Measurements from ENCODE around the gene CTNNBL1. TPM values are rescaled to one million over a fixed set of nuclear protein-coding genes. Genes with fewer than 3 reads are reported as not detected.

CTNNBL1 gene
- total RNA-seq, 1 experiment from 2014 or later, result 64.4 TPM

DNA sequence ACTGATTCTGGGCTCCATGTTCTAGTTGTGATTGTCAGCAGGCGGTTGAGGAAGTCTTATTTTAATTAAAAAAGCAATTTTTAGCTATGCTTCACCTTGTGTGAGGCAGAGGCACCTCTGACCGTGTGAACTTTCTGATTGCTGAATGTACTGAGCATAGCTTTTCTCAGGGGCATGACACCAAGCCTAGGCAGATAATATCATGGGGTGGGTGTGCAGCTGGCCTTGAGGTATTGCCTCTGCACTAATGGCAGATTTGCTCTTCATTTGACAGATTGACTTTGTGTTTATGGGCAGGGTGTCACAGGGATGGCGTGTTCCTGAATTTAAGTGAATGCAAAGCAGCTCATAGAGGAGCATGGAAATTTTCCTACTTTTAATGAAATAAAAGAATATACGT, 19.6 kb downstream of the CTNNBL1 start (continued):
- TF ChIP-seq, protein P1, sequence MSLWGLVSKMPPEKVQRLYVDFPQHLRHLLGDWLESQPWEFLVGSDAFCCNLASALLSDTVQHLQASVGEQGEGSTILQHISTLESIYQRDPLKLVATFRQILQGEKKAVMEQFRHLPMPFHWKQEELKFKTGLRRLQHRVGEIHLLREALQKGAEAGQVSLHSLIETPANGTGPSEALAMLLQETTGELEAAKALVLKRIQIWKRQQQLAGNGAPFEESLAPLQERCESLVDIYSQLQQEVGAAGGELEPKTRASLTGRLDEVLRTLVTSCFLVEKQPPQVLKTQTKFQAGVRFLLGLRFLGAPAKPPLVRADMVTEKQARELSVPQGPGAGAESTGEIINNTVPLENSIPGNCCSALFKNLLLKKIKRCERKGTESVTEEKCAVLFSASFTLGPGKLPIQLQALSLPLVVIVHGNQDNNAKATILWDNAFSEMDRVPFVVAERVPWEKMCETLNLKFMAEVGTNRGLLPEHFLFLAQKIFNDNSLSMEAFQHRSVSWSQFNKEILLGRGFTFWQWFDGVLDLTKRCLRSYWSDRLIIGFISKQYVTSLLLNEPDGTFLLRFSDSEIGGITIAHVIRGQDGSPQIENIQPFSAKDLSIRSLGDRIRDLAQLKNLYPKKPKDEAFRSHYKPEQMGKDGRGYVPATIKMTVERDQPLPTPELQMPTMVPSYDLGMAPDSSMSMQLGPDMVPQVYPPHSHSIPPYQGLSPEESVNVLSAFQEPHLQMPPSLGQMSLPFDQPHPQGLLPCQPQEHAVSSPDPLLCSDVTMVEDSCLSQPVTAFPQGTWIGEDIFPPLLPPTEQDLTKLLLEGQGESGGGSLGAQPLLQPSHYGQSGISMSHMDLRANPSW (CRISPR knock-in tag; conservative IDR thresholded peaks at IDR 0.05; ENCODE audit: low read depth), result no peak
- TF ChIP-seq ZNF317 (CRISPR knock-in tag; IDR thresholded peaks at IDR 0.05; ENCODE audit: borderline replicate concordance, low read depth), result no peak
- no peak for TF ChIP-seq NFE2L1 (CRISPR knock-in tag; IDR thresholded peaks at IDR 0.05)

DNA sequence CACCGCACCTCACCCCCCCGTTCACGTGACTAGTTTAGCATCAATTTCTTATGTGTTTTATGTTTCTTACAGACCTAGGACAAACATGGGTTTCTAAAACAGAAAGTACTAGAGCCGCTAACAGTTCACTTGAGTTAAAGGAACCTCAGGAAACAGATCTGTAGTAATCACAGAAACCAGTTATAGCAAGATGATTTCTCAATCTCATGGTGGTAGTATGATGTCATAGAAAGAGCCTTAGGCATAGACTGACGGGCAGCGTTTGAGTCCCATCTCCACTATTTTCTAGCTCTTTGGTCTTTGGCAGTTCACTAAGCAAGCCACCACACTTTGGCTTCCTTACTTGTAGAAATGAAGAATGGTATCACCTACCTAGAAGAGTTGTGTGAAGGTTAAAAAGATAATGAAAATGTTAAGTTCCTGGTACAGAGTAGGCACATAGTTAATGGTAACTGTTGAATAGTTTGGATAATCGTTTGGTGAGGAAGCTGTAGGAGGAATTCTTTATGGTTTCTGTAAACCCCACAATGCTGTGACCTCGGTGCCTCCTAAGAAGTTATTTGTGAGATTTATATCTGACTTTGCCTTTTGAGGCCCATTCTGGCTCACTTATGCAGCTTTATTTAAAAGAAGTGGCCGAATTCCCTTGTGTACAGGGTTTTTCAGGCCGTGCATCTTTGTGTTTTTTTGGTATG, 21.3 kb downstream of the CTNNBL1 start:
- no peaks in the 10 kb centered on the region for H3K27me3 Mint-ChIP-seq (ENCODE audit: low read depth)
- POLR2A ChIA-PET, result no interaction called here
- no peak overlapping the region for H3K4me3 Mint-ChIP-seq

More for the DNA sequence above, 21.3 kb downstream of the CTNNBL1 start:
- no peak for ATAC-seq
- peaks cover 17% of the 10 kb centered on the region for H3K9me3 Mint-ChIP-seq
- H3K27ac Mint-ChIP-seq, result no peak overlapping the region
- CTCF ChIA-PET, result interaction anchor here (0.8 to 1.2 kb wide), 2 partner anchors 43 to 151 kb away, joined by 3 to 5 read pairs; no protein-coding TSS in a partner anchor
- peaks cover 2% of the 10 kb centered on the region; the same call in 1 of the 2 replicates for H3K4me1 Mint-ChIP-seq
- no peak for TF ChIP-seq FOXJ3 (CRISPR knock-in tag; IDR thresholded peaks at IDR 0.05; ENCODE audit: borderline replicate concordance)
- TF ChIP-seq, protein P2, sequence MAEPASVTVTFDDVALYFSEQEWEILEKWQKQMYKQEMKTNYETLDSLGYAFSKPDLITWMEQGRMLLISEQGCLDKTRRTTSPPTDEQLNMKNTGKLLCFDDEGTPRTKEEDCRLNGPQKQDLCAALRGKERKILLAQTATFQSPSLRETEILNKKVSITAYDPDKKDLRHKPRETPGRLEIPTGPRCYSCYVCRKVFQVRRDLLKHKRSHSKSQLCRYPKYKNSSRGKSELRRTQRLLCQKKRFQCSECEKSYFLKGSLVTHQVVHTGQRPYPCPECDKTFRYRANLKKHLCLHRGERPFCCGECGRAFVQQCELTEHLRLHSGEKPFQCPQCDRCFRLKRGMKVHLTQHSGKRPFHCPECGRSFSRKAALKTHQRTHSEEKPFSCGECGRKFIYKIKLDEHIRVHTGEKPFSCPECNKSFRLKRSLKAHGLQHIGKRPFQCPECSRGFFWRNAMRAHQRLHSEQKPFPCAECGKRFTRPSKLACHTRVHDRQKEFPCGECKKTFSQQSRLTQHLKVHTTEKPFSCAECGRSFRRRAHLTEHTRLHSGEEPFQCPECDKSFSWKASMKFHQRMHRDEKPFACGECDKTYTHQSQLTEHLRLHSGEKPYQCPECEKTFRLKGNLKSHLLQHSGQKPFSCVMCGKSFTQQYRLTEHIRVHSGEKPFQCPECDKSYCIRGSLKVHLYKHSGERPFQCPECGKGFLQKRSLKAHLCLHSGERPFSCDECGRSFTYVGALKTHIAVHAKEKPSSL (CRISPR knock-in tag; conservative IDR thresholded peaks at IDR 0.05), result no peak
- no peak for TF ChIP-seq ZNF396 (CRISPR knock-in tag; IDR thresholded peaks at IDR 0.05; ENCODE audit: borderline replicate concordance)
- TF ChIP-seq, protein P3, sequence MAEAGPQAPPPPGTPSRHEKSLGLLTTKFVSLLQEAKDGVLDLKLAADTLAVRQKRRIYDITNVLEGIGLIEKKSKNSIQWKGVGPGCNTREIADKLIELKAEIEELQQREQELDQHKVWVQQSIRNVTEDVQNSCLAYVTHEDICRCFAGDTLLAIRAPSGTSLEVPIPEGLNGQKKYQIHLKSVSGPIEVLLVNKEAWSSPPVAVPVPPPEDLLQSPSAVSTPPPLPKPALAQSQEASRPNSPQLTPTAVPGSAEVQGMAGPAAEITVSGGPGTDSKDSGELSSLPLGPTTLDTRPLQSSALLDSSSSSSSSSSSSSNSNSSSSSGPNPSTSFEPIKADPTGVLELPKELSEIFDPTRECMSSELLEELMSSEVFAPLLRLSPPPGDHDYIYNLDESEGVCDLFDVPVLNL (CRISPR knock-in tag; IDR thresholded peaks at IDR 0.05; ENCODE audit: borderline replicate concordance, low read depth), result no peak
- no peak for TF ChIP-seq TEAD4 (CRISPR knock-in tag; IDR thresholded peaks at IDR 0.05)
- no peak for TF ChIP-seq ESRRA (CRISPR knock-in tag; IDR thresholded peaks at IDR 0.05; ENCODE audit: borderline replicate concordance)
- TF ChIP-seq ELF4 (CRISPR knock-in tag; IDR thresholded peaks at IDR 0.05; ENCODE audit: low read depth), result no peak
- TF ChIP-seq SMAD3 (CRISPR knock-in tag; IDR thresholded peaks at IDR 0.05; ENCODE audit: borderline replicate concordance), result no peak
- no peak for TF ChIP-seq RORB (CRISPR knock-in tag; IDR thresholded peaks at IDR 0.05)
- no peak for TF ChIP-seq TCF7 (CRISPR knock-in tag; IDR thresholded peaks at IDR 0.05; ENCODE audit: low read depth)
- no peak for TF ChIP-seq GRHL2 (CRISPR knock-in tag; IDR thresholded peaks at IDR 0.05; ENCODE audit: insufficient replicate concordance, severe bottlenecking)
- TF ChIP-seq, protein P4, sequence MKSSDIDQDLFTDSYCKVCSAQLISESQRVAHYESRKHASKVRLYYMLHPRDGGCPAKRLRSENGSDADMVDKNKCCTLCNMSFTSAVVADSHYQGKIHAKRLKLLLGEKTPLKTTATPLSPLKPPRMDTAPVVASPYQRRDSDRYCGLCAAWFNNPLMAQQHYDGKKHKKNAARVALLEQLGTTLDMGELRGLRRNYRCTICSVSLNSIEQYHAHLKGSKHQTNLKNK (CRISPR knock-in tag; IDR thresholded peaks at IDR 0.05), result no peak
- TF ChIP-seq, protein P5, sequence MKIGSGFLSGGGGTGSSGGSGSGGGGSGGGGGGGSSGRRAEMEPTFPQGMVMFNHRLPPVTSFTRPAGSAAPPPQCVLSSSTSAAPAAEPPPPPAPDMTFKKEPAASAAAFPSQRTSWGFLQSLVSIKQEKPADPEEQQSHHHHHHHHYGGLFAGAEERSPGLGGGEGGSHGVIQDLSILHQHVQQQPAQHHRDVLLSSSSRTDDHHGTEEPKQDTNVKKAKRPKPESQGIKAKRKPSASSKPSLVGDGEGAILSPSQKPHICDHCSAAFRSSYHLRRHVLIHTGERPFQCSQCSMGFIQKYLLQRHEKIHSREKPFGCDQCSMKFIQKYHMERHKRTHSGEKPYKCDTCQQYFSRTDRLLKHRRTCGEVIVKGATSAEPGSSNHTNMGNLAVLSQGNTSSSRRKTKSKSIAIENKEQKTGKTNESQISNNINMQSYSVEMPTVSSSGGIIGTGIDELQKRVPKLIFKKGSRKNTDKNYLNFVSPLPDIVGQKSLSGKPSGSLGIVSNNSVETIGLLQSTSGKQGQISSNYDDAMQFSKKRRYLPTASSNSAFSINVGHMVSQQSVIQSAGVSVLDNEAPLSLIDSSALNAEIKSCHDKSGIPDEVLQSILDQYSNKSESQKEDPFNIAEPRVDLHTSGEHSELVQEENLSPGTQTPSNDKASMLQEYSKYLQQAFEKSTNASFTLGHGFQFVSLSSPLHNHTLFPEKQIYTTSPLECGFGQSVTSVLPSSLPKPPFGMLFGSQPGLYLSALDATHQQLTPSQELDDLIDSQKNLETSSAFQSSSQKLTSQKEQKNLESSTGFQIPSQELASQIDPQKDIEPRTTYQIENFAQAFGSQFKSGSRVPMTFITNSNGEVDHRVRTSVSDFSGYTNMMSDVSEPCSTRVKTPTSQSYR (CRISPR knock-in tag; IDR thresholded peaks at IDR 0.05), result no peak
- TF ChIP-seq FOXK1 (CRISPR knock-in tag; IDR thresholded peaks at IDR 0.05), result no peak
- TF ChIP-seq, protein P6, sequence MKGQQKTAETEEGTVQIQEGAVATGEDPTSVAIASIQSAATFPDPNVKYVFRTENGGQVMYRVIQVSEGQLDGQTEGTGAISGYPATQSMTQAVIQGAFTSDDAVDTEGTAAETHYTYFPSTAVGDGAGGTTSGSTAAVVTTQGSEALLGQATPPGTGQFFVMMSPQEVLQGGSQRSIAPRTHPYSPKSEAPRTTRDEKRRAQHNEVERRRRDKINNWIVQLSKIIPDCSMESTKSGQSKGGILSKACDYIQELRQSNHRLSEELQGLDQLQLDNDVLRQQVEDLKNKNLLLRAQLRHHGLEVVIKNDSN (CRISPR knock-in tag; IDR thresholded peaks at IDR 0.05), result no peak
- no peak for TF ChIP-seq NR1H2 (CRISPR knock-in tag; IDR thresholded peaks at IDR 0.05)
- TF ChIP-seq, protein P1 (CRISPR knock-in tag; conservative IDR thresholded peaks at IDR 0.05; ENCODE audit: low read depth), result no peak
- TF ChIP-seq CREB1 (CRISPR knock-in tag; IDR thresholded peaks at IDR 0.05), result no peak
- TF ChIP-seq SOX15 (CRISPR knock-in tag; IDR thresholded peaks at IDR 0.05), result no peak
- TF ChIP-seq JUN (CRISPR knock-in tag; IDR thresholded peaks at IDR 0.05), result no peak
- DNase-seq (ENCODE audit: low spot score), result no peak
- H3K36me3 Mint-ChIP-seq, result peaks cover 18% of the 10 kb centered on the region
